SK-N-SH (cell line): ENCODE measurements around the gene AHCYL2. TPM values are rescaled to one million over a fixed set of nuclear protein-coding genes. Genes with fewer than 3 reads are reported as not detected.

ENCODE experiments used
- CTCF ChIA-PET: fragments of 300-600, 350-600 bp; formaldehyde crosslinking; extraction: SDS; loops from one replicate; lab custom pipeline; 2021; lab: Yijun Ruan, JAX
- POLR2A ChIA-PET: fragments of 350-600 bp; sonication (Branson Sonifier 250); formaldehyde crosslinking; extraction: SDS; loops from one replicate; lab custom pipeline; 2020; ENCODE audit warnings: antibody characterized with exemption, inconsistent platforms; lab: Yijun Ruan, JAX
- DNase-seq: peaks from one replicate; pipeline ENCODE4 v3.0.0; 2012
- H2AFZ ChIP-seq: fragments of 200-600 bp; sonication (generic); 2 replicates; pipeline ENCODE4 v1.8.1; 2016; ENCODE audit warnings: antibody characterized with exemption, mild to moderate bottlenecking, low read depth
- H3F3A ChIP-seq: fragments of 200-600 bp; sonication (generic); replicated peaks from 2 replicates; pipeline ENCODE3; 2016; ENCODE audit warnings: antibody characterized with exemption, mild to moderate bottlenecking; ENCODE audit not compliant: insufficient read depth
- H3K27ac ChIP-seq, 2 experiments: fragments of 200-500 bp in 1 of 2; fragments of 200-600 bp in 1 of 2; sonication (Bioruptor generic) in 1 of 2; sonication (generic), shearing (Covaris generic) in 1 of 2; 2 replicates each; pipeline versions ENCODE4 v1.5.1 to v1.6.1; 2014 to 2016; ENCODE audit warnings: low read depth in 2 of 2, inconsistent platforms in 1 of 2, low read length in 1 of 2, mild to moderate bottlenecking in 1 of 2, mixed read lengths in 1 of 2
- H3K27me3 ChIP-seq: fragments of 200-600 bp; sonication (generic), shearing (Covaris generic); 2 replicates; pipeline ENCODE4 v1.6.1; 2016; ENCODE audit warnings: mixed run types; ENCODE audit not compliant: insufficient read depth
- H3K36me3 ChIP-seq, 2 experiments: fragments of 200-500 bp in 1 of 2; fragments of 200-600 bp in 1 of 2; sonication (Bioruptor generic) in 1 of 2; sonication (generic) in 1 of 2; replicated peaks in 1 of 2; 2 replicates each; pipeline versions ENCODE3 to v1.5.1; 2014 to 2016; ENCODE audit warnings: low read length in 1 of 2, mild to moderate bottlenecking in 1 of 2; ENCODE audit not compliant: insufficient read depth in 2 of 2, control insufficient read depth in 1 of 2
- H3K4me1 ChIP-seq, 2 experiments: fragments of 200-500 bp in 1 of 2; fragments of 200-600 bp in 1 of 2; sonication (Bioruptor generic) in 1 of 2; sonication (generic), shearing (Covaris generic) in 1 of 2; 2 replicates each; pipeline versions ENCODE4 v1.5.1 to v1.6.1; 2014 to 2016; ENCODE audit warnings: low read depth in 1 of 2, low read length in 1 of 2, mixed run types in 1 of 2; ENCODE audit not compliant: insufficient read depth in 2 of 2, control insufficient read depth in 1 of 2
- H3K4me2 ChIP-seq: fragments of 200-600 bp; sonication (generic), shearing (Covaris generic); 2 replicates; pipeline ENCODE4 v1.6.1; 2017; ENCODE audit warnings: mixed run types
- H3K4me3 ChIP-seq, 2 experiments: fragments of 200-500 bp in 1 of 2; fragments of 200-600 bp in 1 of 2; sonication (Bioruptor generic) in 1 of 2; sonication (generic), shearing (Covaris generic) in 1 of 2; 2 replicates each; pipeline versions ENCODE4 v1.5.1 to v1.8.1; 2014 to 2016; ENCODE audit warnings: low read depth in 2 of 2, inconsistent platforms in 1 of 2, low read length in 1 of 2, mild to moderate bottlenecking in 1 of 2, mixed read lengths in 1 of 2, moderate library complexity in 1 of 2
- H3K79me2 ChIP-seq: fragments of 200-600 bp; sonication (generic); 2 replicates; pipeline ENCODE4 v1.8.1; 2017; ENCODE audit warnings: mild to moderate bottlenecking; ENCODE audit not compliant: insufficient read depth
- H3K9ac ChIP-seq: fragments of 200-600 bp; sonication (generic); 2 replicates; pipeline ENCODE4 v1.6.1; 2017; ENCODE audit warnings: mixed run types
- H3K9me2 ChIP-seq: fragments of 200-600 bp; sonication (generic); 2 replicates; pipeline ENCODE4 v1.6.1; 2017; ENCODE audit warnings: mixed run types
- H3K9me3 ChIP-seq: fragments of 200-600 bp; sonication (generic); 2 replicates; pipeline ENCODE4 v1.6.1; 2017; ENCODE audit warnings: mixed run types, mild to moderate bottlenecking, moderate library complexity
- H4K20me1 ChIP-seq: fragments of 200-600 bp; sonication (generic); 2 replicates; pipeline ENCODE4 v1.6.1; 2017; ENCODE audit warnings: mild to moderate bottlenecking, mixed run types; ENCODE audit not compliant: insufficient read depth
- CTCF ChIP-seq: fragments of 200-600 bp; sonication (generic); IDR thresholded peaks from 2 replicates; pipeline ENCODE4 v1.6.1; 2017; ENCODE audit warnings: antibody characterized with exemption, mild to moderate bottlenecking, moderate library complexity
- ELF1 ChIP-seq: IDR thresholded peaks from 2 replicates; pipeline ENCODE4 v1.4.0; 2012
- EZH2phosphoT487 ChIP-seq: fragments of 200-600 bp; sonication (generic); IDR thresholded peaks from 2 replicates; pipeline ENCODE4 v1.6.1; 2017; ENCODE audit warnings: low read depth, mixed run types, mild to moderate bottlenecking, antibody characterized with exemption, moderate library complexity, borderline replicate concordance
- FOXJ3 ChIP-seq: sonication (generic); formaldehyde crosslinking; IDR thresholded peaks from 2 replicates; pipeline ENCODE4 v1.5.1; 2020; ENCODE audit warnings: mild to moderate bottlenecking, missing genetic modification reagents
- GABPA ChIP-seq: IDR thresholded peaks from 2 replicates; pipeline ENCODE4 v1.4.0; 2012; ENCODE audit warnings: low read depth, mild to moderate bottlenecking
- IRF3 ChIP-seq: fragments of 150-350 bp; IDR thresholded peaks from 2 replicates; pipeline ENCODE4 v1.6.1; 2016; ENCODE audit warnings: mild to moderate bottlenecking, low read depth, low read length
- MAX ChIP-seq: IDR thresholded peaks from 2 replicates; pipeline ENCODE4 v1.4.0; 2012; ENCODE audit warnings: low read depth
- MEF2A ChIP-seq: IDR thresholded peaks from 2 replicates; pipeline ENCODE4 v1.4.0; 2012; ENCODE audit warnings: low read depth, borderline replicate concordance
- NFIC ChIP-seq: IDR thresholded peaks from 2 replicates; pipeline ENCODE4 v1.4.0; 2012; ENCODE audit warnings: borderline replicate concordance
- NRF1 ChIP-seq: IDR thresholded peaks from 2 replicates; pipeline ENCODE4 v1.6.1; 2012; ENCODE audit warnings: low read depth, mild to moderate bottlenecking, low read length
- PBX3 ChIP-seq: IDR thresholded peaks from 2 replicates; pipeline ENCODE4; 2012
- RFX5 ChIP-seq: IDR thresholded peaks from 2 replicates; pipeline ENCODE4 v1.6.1; 2012; ENCODE audit warnings: mild to moderate bottlenecking, improper control_type of control experiment, low read length
- RXRA ChIP-seq: IDR thresholded peaks from 2 replicates; pipeline ENCODE4 v1.4.0; 2012; ENCODE audit warnings: low read depth, mild to moderate bottlenecking, borderline replicate concordance
- TCF12 ChIP-seq: IDR thresholded peaks from 2 replicates; pipeline ENCODE4 v1.4.0; 2012
- WGBS: methylation state at CpG from one replicate; pipeline ENCODE4 v1.1.6; 2017; ENCODE audit warnings: low lambda C conversion rate; 5-methylcytosine and 5-hydroxymethylcytosine counted together
- polyA plus RNA-seq, 3 experiments: library from polyadenylated mRNA; depleted of rRNA; stranded (reverse); fragments of >200 nt; gene quantifications; 2 replicates each; pipeline ENCODE4 v1.2.3, GENCODE V29; 2012

AHCYL2 gene
- polyA plus RNA-seq, 1 of the 3 experiments (the other 2 are of a cell fraction), result 20.4 TPM

GRCh38 chr7:129412501-129412900 lies 187.7 kb downstream of the AHCYL2 start:
- H3K4me1 ChIP-seq, result no peaks in the 10 kb centered on the region
- no peak overlapping the region for H3K4me2 ChIP-seq
- 96% methylated on average over 4 of the region's 4 CpGs for WGBS
- no peak overlapping the region for H2AFZ ChIP-seq
- no peaks in the 10 kb centered on the region for H3K27me3 ChIP-seq
- no peaks in the 10 kb centered on the region for H3F3A ChIP-seq
- no peak overlapping the region for H3K27ac ChIP-seq
- ChIA-PET CTCF (interaction anchor here (1.3 to 1.6 kb wide), 2 partner anchors 37 to 194 kb away, joined by 3 to 6 read pairs; no protein-coding TSS in a partner anchor), POLR2A (no interaction called here)
- no peaks in the 10 kb centered on the region for H4K20me1 ChIP-seq
- DNase-seq, result no peak
- H3K9me3 ChIP-seq, result no peaks in the 10 kb centered on the region
- H3K79me2 ChIP-seq, result no peaks in the 10 kb centered on the region
- no peak overlapping the region for H3K4me3 ChIP-seq
- TF ChIP-seq MEF2A, result no peak
- TF ChIP-seq NRF1, result no peak
- no peak for TF ChIP-seq RXRA
- no peak for TF ChIP-seq PBX3
- no peak for TF ChIP-seq RFX5
- no peak for TF ChIP-seq CTCF
- no peak for TF ChIP-seq IRF3
- no peak for TF ChIP-seq NFIC
- TF ChIP-seq MAX, result no peak
- TF ChIP-seq GABPA, result no peak
- TF ChIP-seq FOXJ3, result no peak
- peaks cover 1 to 16% of the 10 kb centered on the region in 2 experiments for H3K36me3 ChIP-seq
- H3K9me2 ChIP-seq, result no peaks in the 10 kb centered on the region
- H3K9ac ChIP-seq, result no peak overlapping the region

- Histone ChIP-seq H3K4me1 (no peaks in the 10 kb centered on the region), H3K9me3 (no peaks in the 10 kb centered on the region), H3K4me2 (no peak overlapping the region), H2AFZ (no peak overlapping the region), H3K27ac (no peak overlapping the region), H3K4me3 (no peak overlapping the region), H3K36me3 (peaks cover 0 to 4% of the 10 kb centered on the region in 2 experiments), H3K9me2 (no peaks in the 10 kb centered on the region), H3K27me3 (no peaks in the 10 kb centered on the region), H3K79me2 (no peaks in the 10 kb centered on the region), H4K20me1 (no peaks in the 10 kb centered on the region), H3K9ac (no peak overlapping the region), H3F3A (no peaks in the 10 kb centered on the region)
- ChIA-PET CTCF (interaction anchor here (0.8 to 0.9 kb wide), 2 partner anchors 27 to 41 kb away, joined by 3 read pairs; no protein-coding TSS in a partner anchor), POLR2A (no interaction called here)
- TF ChIP-seq TCF12 (no peak), ELF1 (no peak), EZH2phosphoT487 (no peak), NFIC (no peak)
- 93% methylated on average over 5 of the region's 5 CpGs for WGBS
- no peak for DNase-seq
Measured at GRCh38 chr7:129417073-129417472, 192.2 kb downstream of the AHCYL2 start.
